A673 (cell line): ENCODE results near the gene USP53.
"Not testable (repeated sequence)": the region's sequence is repeated elsewhere in the genome, so short reads cannot be mapped to it uniquely, and the experiment has no call there.

Experiments
- EZH2 ChIP-seq: fragments of 200-600 bp; sonication (generic); IDR thresholded peaks from 2 replicates; pipeline ENCODE4 v1.6.1; 2017; ENCODE audit warnings: borderline replicate concordance, low read depth, mild to moderate bottlenecking, mixed read lengths, antibody characterized with exemption, low read length; ENCODE audit not compliant: poor library complexity, severe bottlenecking
- TF ChIP-seq, protein P1 (sequence below): fragments of 300-800, 200-600 bp; sonication (generic); conservative IDR thresholded peaks from 2 replicates; pipeline ENCODE4 v1.5.1; 2017; ENCODE audit warnings: low read depth, mild to moderate bottlenecking, antibody characterized with exemption, low read length, moderate library complexity, mixed read lengths

DNA sequence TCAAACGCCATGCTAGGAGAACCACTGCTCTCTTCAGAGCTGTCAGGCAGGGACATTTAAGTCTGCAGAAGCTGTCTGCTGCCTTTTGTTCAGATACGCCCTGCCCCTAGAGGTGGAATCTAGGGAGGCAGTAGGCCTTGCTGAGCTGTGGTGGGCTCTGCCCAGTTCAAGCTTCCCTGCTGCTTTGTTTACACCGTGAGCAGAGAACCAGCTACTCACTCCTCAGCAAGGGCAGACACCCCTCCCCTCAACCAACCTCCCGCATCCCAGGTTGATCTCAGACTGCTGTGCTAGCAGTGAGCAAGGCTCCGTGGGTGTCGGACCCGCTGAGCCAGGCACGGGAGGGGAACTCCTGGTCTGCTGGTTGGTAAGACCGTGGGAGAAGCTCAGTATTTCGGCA is 42.7 kb downstream of the USP53 start:
- TF ChIP-seq, protein P1, sequence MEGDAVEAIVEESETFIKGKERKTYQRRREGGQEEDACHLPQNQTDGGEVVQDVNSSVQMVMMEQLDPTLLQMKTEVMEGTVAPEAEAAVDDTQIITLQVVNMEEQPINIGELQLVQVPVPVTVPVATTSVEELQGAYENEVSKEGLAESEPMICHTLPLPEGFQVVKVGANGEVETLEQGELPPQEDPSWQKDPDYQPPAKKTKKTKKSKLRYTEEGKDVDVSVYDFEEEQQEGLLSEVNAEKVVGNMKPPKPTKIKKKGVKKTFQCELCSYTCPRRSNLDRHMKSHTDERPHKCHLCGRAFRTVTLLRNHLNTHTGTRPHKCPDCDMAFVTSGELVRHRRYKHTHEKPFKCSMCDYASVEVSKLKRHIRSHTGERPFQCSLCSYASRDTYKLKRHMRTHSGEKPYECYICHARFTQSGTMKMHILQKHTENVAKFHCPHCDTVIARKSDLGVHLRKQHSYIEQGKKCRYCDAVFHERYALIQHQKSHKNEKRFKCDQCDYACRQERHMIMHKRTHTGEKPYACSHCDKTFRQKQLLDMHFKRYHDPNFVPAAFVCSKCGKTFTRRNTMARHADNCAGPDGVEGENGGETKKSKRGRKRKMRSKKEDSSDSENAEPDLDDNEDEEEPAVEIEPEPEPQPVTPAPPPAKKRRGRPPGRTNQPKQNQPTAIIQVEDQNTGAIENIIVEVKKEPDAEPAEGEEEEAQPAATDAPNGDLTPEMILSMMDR, result not testable (repeated sequence)
- TF ChIP-seq EZH2, result not testable (repeated sequence)
